ENCODE data around the gene RNF135.
A peak's percentile ranks its signal among the peaks of the same experiment; 100 is the strongest.
"Not testable (repeated sequence)": the region's sequence is repeated elsewhere in the genome, so short reads cannot be mapped to it uniquely, and the experiment has no call there.

RNF135 gene

GRCh38 chr17:30970831-30971567 is at the start of gene RNF135:
RNF135 (plus strand) TSS chr17:30971039; CDS start chr17:30971074, 35 bp downstream.
- peak; percentile 40 to 45 for DNase-seq (ENCODE audit: low read depth in 2 of 2)

GRCh38 chr17:30921544-30922196 is 49.2 kb upstream of the RNF135 start, which contains the start of gene ADAP2:
ADAP2 (plus strand) TSS chr17:30921945; CDS start chr17:30922015, 70 bp downstream.
- DNase-seq (ENCODE audit: low read depth in 2 of 2) = no peak

GRCh38 chr17:30922235-30923030 is 48.4 kb upstream of the RNF135 start:
- DNase-seq (ENCODE audit: low read depth in 2 of 2) = no peak

- no peak for DNase-seq (ENCODE audit: low read depth in 2 of 2)
Measured at GRCh38 chr17:30924341-30924740, 46.5 kb upstream of the RNF135 start.

GRCh38 chr17:30926516-30926915 is 44.3 kb upstream of the RNF135 start:
- no peak for DNase-seq (ENCODE audit: low read depth in 2 of 2)

- DNase-seq (ENCODE audit: low read depth in 2 of 2) = no peak
Measured at GRCh38 chr17:30927756-30928155, 43.1 kb upstream of the RNF135 start.

GRCh38 chr17:30928584-30928983 is 42.3 kb upstream of the RNF135 start:
- no peak for DNase-seq (ENCODE audit: low read depth in 2 of 2)

GRCh38 chr17:30929081-30929633 is 41.7 kb upstream of the RNF135 start:
- no peak for DNase-seq (ENCODE audit: low read depth in 2 of 2)

- not testable (repeated sequence) for DNase-seq (ENCODE audit: low read depth in 2 of 2)
Measured at GRCh38 chr17:30929861-30930260, 41.0 kb upstream of the RNF135 start.

- DNase-seq (ENCODE audit: low read depth in 2 of 2) = no peak
Measured at GRCh38 chr17:30930495-30930894, 40.3 kb upstream of the RNF135 start.

GRCh38 chr17:30931582-30931981 is 39.3 kb upstream of the RNF135 start:
- not testable (repeated sequence) for DNase-seq (ENCODE audit: low read depth in 2 of 2)

GRCh38 chr17:30933966-30934365 is 36.9 kb upstream of the RNF135 start:
- DNase-seq (ENCODE audit: low read depth in 2 of 2) = no peak

- DNase-seq (ENCODE audit: low read depth in 2 of 2) = no peak
Measured at GRCh38 chr17:30939051-30939689, 31.7 kb upstream of the RNF135 start.

GRCh38 chr17:30942308-30943079 is 28.3 kb upstream of the RNF135 start:
- DNase-seq (ENCODE audit: low read depth in 2 of 2) = no peak

- DNase-seq (ENCODE audit: low read depth in 2 of 2) = no peak
Measured at GRCh38 chr17:30947796-30948195, 23.0 kb upstream of the RNF135 start.

GRCh38 chr17:30950189-30950588 is 20.6 kb upstream of the RNF135 start:
- DNase-seq (ENCODE audit: low read depth in 2 of 2) = no peak

- no peak for DNase-seq (ENCODE audit: low read depth in 2 of 2)
Measured at GRCh38 chr17:30950669-30951399, 20.0 kb upstream of the RNF135 start.

GRCh38 chr17:30952638-30953393 is 18.0 kb upstream of the RNF135 start:
- DNase-seq (ENCODE audit: low read depth in 2 of 2) = no peak

Data from stimulated activated CD8-positive, alpha-beta memory T cell treated with anti-CD3 and anti-CD28 coated beads, Interleukin-2, amount 100 ng/mL, for 48 hours (primary cell).